GM12891 (cell line): ENCODE data around the gene HTR4.

ENCODE experiments used
- DNase-seq: peaks from one replicate; pipeline ENCODE4 v3.0.0; 2011; ENCODE audit warnings: low spot score; ENCODE audit not compliant: insufficient read length
- FAIRE-seq: peaks from 2 replicates; lab custom pipeline; 2011; peaks lifted over from hg19 to GRCh38; lab: Jason Lieb, UNC
- PAX5 ChIP-seq: IDR thresholded peaks from 2 replicates; pipeline ENCODE4 v1.6.1; 2011; ENCODE audit warnings: low read length, moderate library complexity, mild to moderate bottlenecking; ENCODE audit not compliant: insufficient read depth, severe bottlenecking
- POLR2A ChIP-seq: IDR thresholded peaks from 2 replicates; pipeline ENCODE4 v1.6.1; 2011; ENCODE audit warnings: low read depth, low read length, control low read depth
- POLR2AphosphoS5 ChIP-seq: IDR thresholded peaks from 2 replicates; pipeline ENCODE4 v1.6.1; 2011; ENCODE audit warnings: low read depth, low read length, control low read depth
- POU2F2 ChIP-seq: IDR thresholded peaks from 2 replicates; pipeline ENCODE4 v1.6.1; 2011; ENCODE audit warnings: low read depth, mild to moderate bottlenecking, control low read depth, low read length, moderate library complexity
- SPI1 ChIP-seq: IDR thresholded peaks from 2 replicates; pipeline ENCODE4 v1.6.1; 2011; ENCODE audit warnings: low read depth, low read length, control low read depth
- TAF1 ChIP-seq: IDR thresholded peaks from 2 replicates; pipeline ENCODE4 v1.6.1; 2011; ENCODE audit warnings: low read depth, low read length, control low read depth

The HTR4 gene

GRCh38 chr5:148620091-148620490, 34.2 kb downstream of the HTR4 start:
- no peak for FAIRE-seq
- no peak for TF ChIP-seq PAX5
- no peak for TF ChIP-seq SPI1
- no peak for TF ChIP-seq POLR2A
- no peak for TF ChIP-seq POLR2AphosphoS5
- no peak for TF ChIP-seq POU2F2
- no peak for TF ChIP-seq TAF1
- DNase-seq: no peak

- TF ChIP-seq TAF1: no peak
- no peak for TF ChIP-seq POU2F2
- TF ChIP-seq POLR2AphosphoS5: no peak
- no peak for TF ChIP-seq PAX5
- no peak for TF ChIP-seq SPI1
- no peak for TF ChIP-seq POLR2A
- DNase-seq: no peak
- FAIRE-seq: no peak
These were observed 34.8 kb downstream of the HTR4 start for GRCh38 chr5:148619484-148619883.

- DNase-seq (no peak), FAIRE-seq (no peak)
- TF ChIP-seq PAX5 (no peak), POU2F2 (no peak), SPI1 (no peak), POLR2AphosphoS5 (no peak), POLR2A (no peak), TAF1 (no peak)
These were observed 38.6 kb downstream of the HTR4 start for GRCh38 chr5:148615644-148616275.

- DNase-seq (no peak), FAIRE-seq (no peak)
- no peak for TF ChIP-seq POU2F2
- TF ChIP-seq POLR2AphosphoS5: no peak
- TF ChIP-seq PAX5: no peak
- no peak for TF ChIP-seq POLR2A
- no peak for TF ChIP-seq TAF1
- no peak for TF ChIP-seq SPI1
These were observed 46.9 kb downstream of the HTR4 start for GRCh38 chr5:148607406-148607805.

- TF ChIP-seq POU2F2 (no peak), POLR2A (no peak), TAF1 (no peak), POLR2AphosphoS5 (no peak), SPI1 (no peak), PAX5 (no peak)
- no peak for DNase-seq
- FAIRE-seq: no peak
These were observed 48.0 kb downstream of the HTR4 start for GRCh38 chr5:148606296-148606695.

DNA sequence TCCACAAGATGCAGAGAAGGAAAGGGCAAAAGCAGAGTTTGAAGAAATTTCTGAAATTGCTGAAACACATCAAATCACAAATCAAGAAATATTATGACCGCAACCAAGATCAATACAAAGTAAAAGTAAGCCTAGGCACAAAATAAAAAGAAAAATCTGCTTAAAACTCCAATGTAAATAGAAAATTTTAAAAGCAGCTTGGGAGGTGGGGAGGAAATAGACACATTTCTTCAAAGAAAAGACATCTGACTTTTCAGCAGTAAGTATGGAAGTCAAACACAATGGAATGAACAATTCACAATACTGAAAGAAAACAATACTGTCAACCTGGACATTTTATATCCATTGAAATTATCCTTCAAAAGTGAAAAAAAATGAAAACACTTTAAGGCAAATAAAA, 55.1 kb downstream of the HTR4 start:
- no peak for FAIRE-seq
- TF ChIP-seq POU2F2 (no peak), TAF1 (no peak), POLR2AphosphoS5 (no peak), POLR2A (no peak), PAX5 (no peak), SPI1 (no peak)

DNA sequence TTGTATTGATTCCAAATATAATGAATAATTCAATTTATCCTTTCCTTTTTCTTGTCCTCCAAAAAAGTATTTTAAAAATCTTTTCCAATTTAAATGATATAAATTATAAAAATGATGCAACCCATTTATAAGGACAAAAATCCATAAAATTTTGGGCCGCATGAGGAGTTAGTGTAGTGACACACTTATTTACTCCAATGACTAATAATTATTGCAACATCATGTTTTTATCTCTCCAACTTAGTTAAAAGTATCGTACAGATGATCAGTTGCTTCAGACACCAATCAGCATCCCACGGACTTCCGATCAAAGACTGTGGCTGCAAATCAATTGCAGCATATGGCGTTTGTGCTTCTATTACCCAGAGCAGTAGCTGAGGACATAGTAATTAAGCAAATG, 58.6 kb downstream of the HTR4 start:
- DNase-seq (no peak), FAIRE-seq (no peak)
- TF ChIP-seq SPI1: no peak
- TF ChIP-seq TAF1: no peak
- TF ChIP-seq POU2F2: no peak
- TF ChIP-seq POLR2AphosphoS5: no peak
- no peak for TF ChIP-seq PAX5
- TF ChIP-seq POLR2A: no peak

More for the DNA sequence above, 55.1 kb downstream of the HTR4 start:
- DNase-seq: no peak

DNA sequence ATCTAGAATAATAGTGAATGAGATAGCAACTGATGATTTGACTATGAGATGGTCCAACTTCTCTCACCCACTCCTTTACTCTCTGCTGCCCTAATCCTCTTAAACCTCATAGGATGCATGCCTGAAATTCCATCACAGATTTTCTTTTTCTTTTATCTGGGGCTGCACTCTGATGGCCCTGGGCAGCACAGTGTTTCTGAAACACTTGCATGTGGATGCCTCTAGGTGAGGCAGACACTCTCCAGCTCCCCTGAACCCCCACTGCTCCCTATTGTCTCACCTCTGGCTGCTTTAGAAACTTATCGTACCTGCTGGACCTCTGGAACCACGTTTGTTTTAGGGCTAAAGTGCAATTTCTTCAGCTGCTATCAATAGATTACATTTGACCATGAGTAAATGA, 67.5 kb downstream of the HTR4 start:
- TF ChIP-seq SPI1 (no peak), POLR2AphosphoS5 (no peak), POU2F2 (no peak), PAX5 (no peak), TAF1 (no peak), POLR2A (no peak)
- FAIRE-seq (no peak), DNase-seq (no peak)

DNA sequence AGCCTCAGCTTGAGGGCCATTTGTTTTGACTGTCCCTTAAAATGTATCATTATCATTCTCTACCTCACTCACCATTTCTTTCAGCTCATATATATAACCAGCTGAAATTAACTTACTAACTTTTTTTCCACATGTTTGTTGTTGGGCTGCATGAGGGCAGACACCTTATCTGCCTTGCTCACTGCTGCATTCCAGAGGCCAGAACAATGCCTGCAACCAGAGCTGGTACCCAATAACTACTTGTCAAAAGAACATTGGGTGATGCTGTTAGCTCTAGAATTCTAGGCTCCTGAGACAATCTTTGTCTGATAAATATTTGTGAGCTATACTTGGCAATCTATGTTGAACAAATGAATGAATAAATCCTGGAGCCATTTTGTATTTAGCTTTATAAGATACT, 68.3 kb downstream of the HTR4 start:
- FAIRE-seq (no peak), DNase-seq (no peak)
- TF ChIP-seq TAF1 (no peak), SPI1 (no peak), POLR2A (no peak), PAX5 (no peak), POU2F2 (no peak), POLR2AphosphoS5 (no peak)

- TF ChIP-seq TAF1 (no peak), POLR2AphosphoS5 (no peak), SPI1 (no peak), POLR2A (no peak), POU2F2 (no peak), PAX5 (no peak)
- FAIRE-seq (no peak), DNase-seq (no peak)
These were observed 70.2 kb downstream of the HTR4 start for GRCh38 chr5:148584103-148584502.
